HFFc6 (cell line): ENCODE results near the gene MAP3K9. TPM values are rescaled to one million over a fixed set of nuclear protein-coding genes. Genes with fewer than 3 reads are reported as not detected.

Experiments
- DNase-seq: peaks from one replicate; pipeline ENCODE4 v3.0.0-alpha.2; 2018
- H3K27ac Mint-ChIP-seq: 2 replicates; pipeline ENCODE4 v1.8.0; 2020; ENCODE audit warnings: mild to moderate bottlenecking, mixed read lengths
- H3K27me3 Mint-ChIP-seq: 2 replicates; pipeline ENCODE4 v1.8.0; 2021; ENCODE audit warnings: mild to moderate bottlenecking, moderate library complexity, mixed read lengths; ENCODE audit not compliant: insufficient read depth
- H3K36me3 Mint-ChIP-seq: 2 replicates; pipeline ENCODE4 v1.8.0; 2021; ENCODE audit warnings: low read depth, mixed read lengths
- H3K4me1 Mint-ChIP-seq: 2 replicates; pipeline ENCODE4 v1.8.0; 2020; ENCODE audit warnings: low read depth, mixed read lengths
- H3K4me3 Mint-ChIP-seq: 2 replicates; pipeline ENCODE4 v1.8.0; 2020; ENCODE audit warnings: mild to moderate bottlenecking, moderate library complexity, mixed read lengths
- H3K9me3 Mint-ChIP-seq: 2 replicates; pipeline ENCODE4 v1.8.0; 2020; ENCODE audit warnings: mild to moderate bottlenecking, mixed read lengths
- total RNA-seq, 6 experiments: library from RNA; stranded (reverse); fragmentation: NEBNext Ultra II Directional; extraction: Animal tissue kit (Norgen Biotek cat#: 25700); gene quantifications; 2 replicates in 1 of 6; 3 replicates in 5 of 6; pipeline ENCODE4 v1.2.3, GENCODE V29; 2021
- TF ChIP-seq, protein P1 (sequence below): fragments of 200-600 bp; sonication (generic); IDR thresholded peaks from 2 replicates; pipeline ENCODE4 v1.5.0; 2021; ENCODE audit warnings: antibody characterized with exemption, mild to moderate bottlenecking

MAP3K9 gene
- total RNA-seq, 6 experiments from 2014 or later: 0.24 to 0.51 (median 0.31) TPM

DNA sequence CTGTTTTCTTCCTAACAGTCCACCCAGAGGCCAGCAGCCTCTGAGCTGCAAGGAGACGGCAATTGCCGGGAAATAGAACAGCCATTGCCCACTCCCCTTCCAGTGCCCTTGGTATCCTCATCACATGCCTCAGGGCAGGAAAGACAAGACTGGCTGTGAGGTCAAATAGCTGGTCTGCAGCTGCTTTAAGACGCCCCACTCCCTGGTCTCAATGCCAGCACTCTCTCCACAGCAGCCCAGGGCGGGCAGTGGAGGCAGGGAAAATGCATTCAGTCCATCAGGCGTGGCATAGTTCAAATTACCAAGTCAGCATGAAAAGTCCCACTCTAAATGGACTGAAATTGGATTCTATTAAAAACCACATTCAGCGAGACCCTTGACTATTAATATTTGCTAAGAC is 132.0 kb downstream of the MAP3K9 start:
- no peaks in the 10 kb centered on the region for H3K36me3 Mint-ChIP-seq
- no peaks in the 10 kb centered on the region for H3K4me1 Mint-ChIP-seq
- H3K27ac Mint-ChIP-seq: no peak overlapping the region
- DNase-seq: no peak
- no peaks in the 10 kb centered on the region for H3K9me3 Mint-ChIP-seq
- TF ChIP-seq, protein P1, sequence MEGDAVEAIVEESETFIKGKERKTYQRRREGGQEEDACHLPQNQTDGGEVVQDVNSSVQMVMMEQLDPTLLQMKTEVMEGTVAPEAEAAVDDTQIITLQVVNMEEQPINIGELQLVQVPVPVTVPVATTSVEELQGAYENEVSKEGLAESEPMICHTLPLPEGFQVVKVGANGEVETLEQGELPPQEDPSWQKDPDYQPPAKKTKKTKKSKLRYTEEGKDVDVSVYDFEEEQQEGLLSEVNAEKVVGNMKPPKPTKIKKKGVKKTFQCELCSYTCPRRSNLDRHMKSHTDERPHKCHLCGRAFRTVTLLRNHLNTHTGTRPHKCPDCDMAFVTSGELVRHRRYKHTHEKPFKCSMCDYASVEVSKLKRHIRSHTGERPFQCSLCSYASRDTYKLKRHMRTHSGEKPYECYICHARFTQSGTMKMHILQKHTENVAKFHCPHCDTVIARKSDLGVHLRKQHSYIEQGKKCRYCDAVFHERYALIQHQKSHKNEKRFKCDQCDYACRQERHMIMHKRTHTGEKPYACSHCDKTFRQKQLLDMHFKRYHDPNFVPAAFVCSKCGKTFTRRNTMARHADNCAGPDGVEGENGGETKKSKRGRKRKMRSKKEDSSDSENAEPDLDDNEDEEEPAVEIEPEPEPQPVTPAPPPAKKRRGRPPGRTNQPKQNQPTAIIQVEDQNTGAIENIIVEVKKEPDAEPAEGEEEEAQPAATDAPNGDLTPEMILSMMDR: no peak
- H3K4me3 Mint-ChIP-seq: no peak overlapping the region
- peaks cover 23% of the 10 kb centered on the region for H3K27me3 Mint-ChIP-seq

Other genes with a start within 250 kb of the MAP3K9 start
- gene MED6, start 208.9 kb downstream of the MAP3K9 start, total RNA-seq: 10 to 100 TPM; 34.5 to 40.6 (median 37.1) TPM
- gene TTC9, start 167.6 kb downstream of the MAP3K9 start, total RNA-seq: under 1 TPM; 0.05 to 0.17 (median 0.09) TPM
- 10 to 100 TPM; 35.1 to 49.6 (median 41.1) TPM for gene PCNX1, start 97.9 kb upstream of the MAP3K9 start, total RNA-seq